Left ventricle myocardium inferior (tissue), 1 donor: ENCODE data around the gene CCDC86. TPM values are rescaled to one million over a fixed set of nuclear protein-coding genes. Genes with fewer than 3 reads are reported as not detected.

ENCODE experiments used
- DNase-seq: peaks from one replicate; pipeline ENCODE4 v3.0.0-alpha.2; 2020
- H3K27ac ChIP-seq: fragments of 200-600 bp; replicated peaks from 2 replicates; pipeline ENCODE4 v1.8.0; 2021
- H3K27me3 ChIP-seq: fragments of 200-600 bp; 2 replicates; pipeline ENCODE4 v1.8.0; 2021; ENCODE audit warnings: low read depth
- H3K36me3 ChIP-seq: fragments of 200-600 bp; 2 replicates; pipeline ENCODE4 v1.8.0; 2021
- H3K4me1 ChIP-seq: fragments of 200-600 bp; 2 replicates; pipeline ENCODE4 v1.8.0; 2021
- H3K4me3 ChIP-seq: fragments of 200-600 bp; 2 replicates; pipeline ENCODE4 v1.8.0; 2021; ENCODE audit warnings: mild to moderate bottlenecking, moderate library complexity
- H3K9me3 ChIP-seq: fragments of 200-600 bp; replicated peaks from 2 replicates; pipeline ENCODE4 v1.8.0; 2021
- intact Hi-C: fragments of 100-400 bp; cut with micrococcal nuclease; formaldehyde crosslinking; loops from one replicate; pipeline ENCODE4 v1.11.0; 2022
- total RNA-seq: library from RNA; stranded (reverse); fragmentation: NEBNext Ultra II Directional; extraction: Animal tissue kit (Norgen Biotek cat#: 25700); gene quantifications from one replicate; pipeline ENCODE4 v1.2.1, GENCODE V29; 2021
- TF ChIP-seq, protein P1 (sequence below): fragments of 200-600 bp; IDR thresholded peaks from 2 replicates; pipeline ENCODE4 v1.8.0; 2021; ENCODE audit warnings: antibody characterized with exemption, mild to moderate bottlenecking, borderline replicate concordance
- donor health status: DM: no; HTN: yes; CAD: no; lungs with severe emphysema.

The CCDC86 gene
- total RNA-seq, 1 donor from 2014 or later = 9.3 TPM

DNA sequence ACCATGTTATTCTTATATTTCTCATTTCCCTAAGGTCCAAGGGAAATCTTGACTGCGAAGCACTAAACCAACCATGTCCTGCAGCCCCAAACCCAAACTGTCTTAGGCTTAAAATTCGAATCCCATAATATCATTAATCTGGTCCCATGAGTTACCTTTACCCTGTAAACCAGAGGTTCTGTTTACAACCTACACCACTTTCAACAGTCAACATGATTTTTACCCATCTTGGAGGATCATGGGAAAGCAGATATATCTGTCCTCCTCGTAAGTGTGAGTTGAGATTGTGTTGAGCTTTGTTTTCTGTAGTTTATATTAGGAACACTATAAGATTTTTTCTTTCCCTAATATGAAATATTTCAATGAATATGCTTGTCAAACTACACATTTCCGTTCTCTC lies 58.1 kb downstream of the CCDC86 start:
- TF ChIP-seq, protein P1, sequence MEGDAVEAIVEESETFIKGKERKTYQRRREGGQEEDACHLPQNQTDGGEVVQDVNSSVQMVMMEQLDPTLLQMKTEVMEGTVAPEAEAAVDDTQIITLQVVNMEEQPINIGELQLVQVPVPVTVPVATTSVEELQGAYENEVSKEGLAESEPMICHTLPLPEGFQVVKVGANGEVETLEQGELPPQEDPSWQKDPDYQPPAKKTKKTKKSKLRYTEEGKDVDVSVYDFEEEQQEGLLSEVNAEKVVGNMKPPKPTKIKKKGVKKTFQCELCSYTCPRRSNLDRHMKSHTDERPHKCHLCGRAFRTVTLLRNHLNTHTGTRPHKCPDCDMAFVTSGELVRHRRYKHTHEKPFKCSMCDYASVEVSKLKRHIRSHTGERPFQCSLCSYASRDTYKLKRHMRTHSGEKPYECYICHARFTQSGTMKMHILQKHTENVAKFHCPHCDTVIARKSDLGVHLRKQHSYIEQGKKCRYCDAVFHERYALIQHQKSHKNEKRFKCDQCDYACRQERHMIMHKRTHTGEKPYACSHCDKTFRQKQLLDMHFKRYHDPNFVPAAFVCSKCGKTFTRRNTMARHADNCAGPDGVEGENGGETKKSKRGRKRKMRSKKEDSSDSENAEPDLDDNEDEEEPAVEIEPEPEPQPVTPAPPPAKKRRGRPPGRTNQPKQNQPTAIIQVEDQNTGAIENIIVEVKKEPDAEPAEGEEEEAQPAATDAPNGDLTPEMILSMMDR = no peak
- intact Hi-C loops = loop anchor here (5.0 kb wide), 1 partner anchor 68 kb away; no protein-coding TSS in a partner anchor
- no peak overlapping the region for H3K27ac ChIP-seq

More for the DNA sequence above, 58.1 kb downstream of the CCDC86 start:
- peaks cover 33% of the 10 kb centered on the region for H3K4me1 ChIP-seq
- no peaks in the 10 kb centered on the region for H3K9me3 ChIP-seq
- H3K27me3 ChIP-seq = no peaks in the 10 kb centered on the region
- no peak overlapping the region for H3K4me3 ChIP-seq
- H3K36me3 ChIP-seq = peaks cover 85% of the 10 kb centered on the region
- DNase-seq = no peak

Other genes starting within 250 kb of the CCDC86 start
- not detected for gene MS4A8, start 142.5 kb upstream of the CCDC86 start, total RNA-seq
- gene MS4A18, start 117.4 kb upstream of the CCDC86 start, total RNA-seq = not detected
- not detected for gene MS4A15, start 85.2 kb upstream of the CCDC86 start, total RNA-seq
- not detected for gene MS4A10, start 56.8 kb upstream of the CCDC86 start, total RNA-seq
- gene PTGDR2, start 13.8 kb downstream of the CCDC86 start, total RNA-seq = 2.3 TPM
- gene ZP1, start 25.4 kb downstream of the CCDC86 start, total RNA-seq = not detected
- gene PRPF19, start 64.5 kb downstream of the CCDC86 start, total RNA-seq = 36.5 TPM
- gene TMEM109, start 72.0 kb downstream of the CCDC86 start, total RNA-seq = 86.7 TPM
- 6.4 TPM for gene TMEM132A, start 82.3 kb downstream of the CCDC86 start, total RNA-seq
- gene SLC15A3, start 110.1 kb downstream of the CCDC86 start, total RNA-seq = 15.4 TPM
- gene CD6, start 129.6 kb downstream of the CCDC86 start, total RNA-seq = 0.47 TPM